GM12891 (cell line): Measurements from ENCODE around the gene MRPL37.

Experiments used
- POLR2A ChIP-seq: IDR thresholded peaks from 2 replicates; pipeline ENCODE4 v1.6.1; 2011; ENCODE audit warnings: low read depth, low read length, control low read depth
- SPI1 ChIP-seq: IDR thresholded peaks from 2 replicates; pipeline ENCODE4 v1.6.1; 2011; ENCODE audit warnings: low read depth, low read length, control low read depth

DNA sequence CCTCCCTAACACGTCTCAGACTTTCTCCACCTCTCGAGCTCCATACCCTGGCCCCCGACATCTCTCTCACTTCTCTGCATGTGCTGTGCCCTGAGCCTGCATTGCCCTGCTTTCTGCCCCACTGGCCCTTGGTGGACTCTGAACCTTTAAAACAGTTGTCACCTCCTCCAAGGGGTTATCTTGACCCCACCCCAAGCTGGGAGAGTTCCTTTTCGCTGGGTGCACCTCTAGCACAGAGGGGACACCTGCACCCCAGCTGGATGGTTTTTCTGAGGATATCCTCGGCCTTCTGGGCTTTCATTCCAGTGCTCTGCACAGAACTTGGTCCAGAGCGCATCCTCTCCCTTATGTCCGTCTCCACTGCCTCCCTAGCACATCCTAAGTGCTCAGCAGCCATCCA, 43.0 kb upstream of the MRPL37 start:
- TF ChIP-seq POLR2A (no peak), SPI1 (no peak)
